ENCODE measurements around the gene TC2N.

DNA sequence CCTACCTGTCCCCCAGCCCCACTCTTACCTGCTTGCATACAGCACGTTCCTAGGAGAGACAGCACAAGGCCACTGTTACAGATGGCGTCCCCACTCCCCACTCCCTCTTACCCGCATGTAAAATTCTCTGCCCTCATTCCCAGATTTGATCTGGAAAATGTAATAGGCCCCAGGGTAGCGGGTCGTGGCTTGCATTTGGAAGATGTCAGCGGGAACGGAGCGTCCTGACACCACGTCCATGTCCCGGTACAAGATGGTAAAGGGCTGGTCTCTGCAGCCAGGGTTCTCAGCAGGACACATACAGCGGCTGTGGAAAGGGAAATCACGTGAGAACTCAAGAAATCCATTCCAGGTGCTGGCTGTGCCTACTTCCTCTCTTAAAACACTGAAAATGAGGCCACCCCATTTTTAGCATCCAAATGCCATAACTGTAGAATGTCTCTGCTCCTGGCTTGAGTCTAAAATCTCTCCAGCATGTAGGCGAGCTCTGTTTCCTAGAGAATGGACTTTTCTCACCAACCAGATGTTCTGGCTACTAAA lies 10.1 kb upstream of the TC2N start:
- no peak for TF ChIP-seq EZH2 (IDR thresholded peaks at IDR 0.05; ENCODE audit: borderline replicate concordance)
- TF ChIP-seq, protein P1, sequence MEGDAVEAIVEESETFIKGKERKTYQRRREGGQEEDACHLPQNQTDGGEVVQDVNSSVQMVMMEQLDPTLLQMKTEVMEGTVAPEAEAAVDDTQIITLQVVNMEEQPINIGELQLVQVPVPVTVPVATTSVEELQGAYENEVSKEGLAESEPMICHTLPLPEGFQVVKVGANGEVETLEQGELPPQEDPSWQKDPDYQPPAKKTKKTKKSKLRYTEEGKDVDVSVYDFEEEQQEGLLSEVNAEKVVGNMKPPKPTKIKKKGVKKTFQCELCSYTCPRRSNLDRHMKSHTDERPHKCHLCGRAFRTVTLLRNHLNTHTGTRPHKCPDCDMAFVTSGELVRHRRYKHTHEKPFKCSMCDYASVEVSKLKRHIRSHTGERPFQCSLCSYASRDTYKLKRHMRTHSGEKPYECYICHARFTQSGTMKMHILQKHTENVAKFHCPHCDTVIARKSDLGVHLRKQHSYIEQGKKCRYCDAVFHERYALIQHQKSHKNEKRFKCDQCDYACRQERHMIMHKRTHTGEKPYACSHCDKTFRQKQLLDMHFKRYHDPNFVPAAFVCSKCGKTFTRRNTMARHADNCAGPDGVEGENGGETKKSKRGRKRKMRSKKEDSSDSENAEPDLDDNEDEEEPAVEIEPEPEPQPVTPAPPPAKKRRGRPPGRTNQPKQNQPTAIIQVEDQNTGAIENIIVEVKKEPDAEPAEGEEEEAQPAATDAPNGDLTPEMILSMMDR (IDR thresholded peaks at IDR 0.05; ENCODE audit: poor library complexity), result no peak
- TF ChIP-seq EZH2phosphoT487 (IDR thresholded peaks at IDR 0.05; ENCODE audit: low read depth, severe bottlenecking, unreplicated experiment), result no peak
